ENCODE data around the gene LIN9. TPM values are rescaled to one million over a fixed set of nuclear protein-coding genes. Genes with fewer than 3 reads are reported as not detected.
"Not testable (repeated sequence)": the region's sequence is repeated elsewhere in the genome, so short reads cannot be mapped to it uniquely, and the experiment has no call there.

LIN9 gene
- total RNA-seq, 2 donors from 2014 or later, result 3.5 to 7.1 TPM

DNA sequence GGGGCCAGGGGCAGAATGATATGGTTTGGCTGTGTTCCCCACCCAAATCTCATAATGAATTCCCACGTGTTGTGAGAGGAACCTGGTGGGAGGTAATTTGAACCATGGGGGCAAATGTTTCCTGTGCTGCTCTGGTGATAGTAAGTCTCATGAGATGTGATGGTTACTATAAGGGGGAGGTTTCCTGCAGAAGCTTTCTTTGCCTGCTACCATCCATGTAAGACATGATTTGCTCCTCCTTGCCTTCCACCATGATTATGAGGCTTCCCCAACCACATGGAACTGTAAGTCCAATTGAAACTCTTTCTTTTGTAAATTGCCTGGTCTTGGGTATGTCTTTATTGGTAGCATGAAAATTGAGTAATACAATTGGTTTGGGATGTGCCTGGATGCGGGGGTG is 33.7 kb upstream of the LIN9 start:
- intact Hi-C loops (cut with DNase I), result no loop called here
- H3K4me3 ChIP-seq, result no peak overlapping the region
- no peak for DNase-seq
- no peaks in the 10 kb centered on the region for H3K9me3 ChIP-seq
- no peaks in the 10 kb centered on the region for H3K27me3 ChIP-seq
- no peak overlapping the region for H3K27ac ChIP-seq
- no peaks in the 10 kb centered on the region for H3K4me1 ChIP-seq
- no peak overlapping the region for H3K9ac ChIP-seq (ENCODE audit: low read depth in 2 of 2, low read length in 2 of 2)
- TF ChIP-seq, protein P1, sequence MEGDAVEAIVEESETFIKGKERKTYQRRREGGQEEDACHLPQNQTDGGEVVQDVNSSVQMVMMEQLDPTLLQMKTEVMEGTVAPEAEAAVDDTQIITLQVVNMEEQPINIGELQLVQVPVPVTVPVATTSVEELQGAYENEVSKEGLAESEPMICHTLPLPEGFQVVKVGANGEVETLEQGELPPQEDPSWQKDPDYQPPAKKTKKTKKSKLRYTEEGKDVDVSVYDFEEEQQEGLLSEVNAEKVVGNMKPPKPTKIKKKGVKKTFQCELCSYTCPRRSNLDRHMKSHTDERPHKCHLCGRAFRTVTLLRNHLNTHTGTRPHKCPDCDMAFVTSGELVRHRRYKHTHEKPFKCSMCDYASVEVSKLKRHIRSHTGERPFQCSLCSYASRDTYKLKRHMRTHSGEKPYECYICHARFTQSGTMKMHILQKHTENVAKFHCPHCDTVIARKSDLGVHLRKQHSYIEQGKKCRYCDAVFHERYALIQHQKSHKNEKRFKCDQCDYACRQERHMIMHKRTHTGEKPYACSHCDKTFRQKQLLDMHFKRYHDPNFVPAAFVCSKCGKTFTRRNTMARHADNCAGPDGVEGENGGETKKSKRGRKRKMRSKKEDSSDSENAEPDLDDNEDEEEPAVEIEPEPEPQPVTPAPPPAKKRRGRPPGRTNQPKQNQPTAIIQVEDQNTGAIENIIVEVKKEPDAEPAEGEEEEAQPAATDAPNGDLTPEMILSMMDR (IDR thresholded peaks at IDR 0.05), result no peak
- H3K36me3 ChIP-seq, result no peaks in the 10 kb centered on the region

DNA sequence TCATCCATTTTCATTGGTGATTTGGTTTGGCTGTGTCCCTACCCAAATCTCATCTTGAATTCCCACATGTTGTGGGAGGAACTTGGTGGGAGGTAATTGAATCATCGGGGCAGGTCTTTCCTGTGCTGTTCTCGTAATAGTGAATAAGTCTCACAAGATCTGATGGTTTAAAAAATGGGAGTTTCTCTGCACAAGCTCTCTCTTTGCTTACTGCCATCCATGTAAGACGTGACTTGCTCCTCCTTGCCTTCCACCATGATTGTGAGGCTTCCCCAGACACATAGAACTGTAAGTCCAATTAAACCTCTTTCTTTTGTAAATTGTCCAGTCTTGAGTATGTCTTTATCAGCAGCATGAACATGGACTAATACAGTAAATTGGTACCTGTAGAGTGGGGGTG is 31.1 kb upstream of the LIN9 start:
- H3K4me1 ChIP-seq; H3K4me3 ChIP-seq; DNase-seq; H3K27me3 ChIP-seq; H3K9ac ChIP-seq (ENCODE audit: low read depth in 2 of 2, low read length in 2 of 2); H3K36me3 ChIP-seq; H3K9me3 ChIP-seq; H3K27ac ChIP-seq; intact Hi-C loops (cut with DNase I): not testable (repeated sequence)

GRCh38 chr1:226337276-226337875 is 28.4 kb upstream of the LIN9 start:
- H3K4me1 ChIP-seq, result no peaks in the 10 kb centered on the region
- no peaks in the 10 kb centered on the region for H3K27me3 ChIP-seq

DNA sequence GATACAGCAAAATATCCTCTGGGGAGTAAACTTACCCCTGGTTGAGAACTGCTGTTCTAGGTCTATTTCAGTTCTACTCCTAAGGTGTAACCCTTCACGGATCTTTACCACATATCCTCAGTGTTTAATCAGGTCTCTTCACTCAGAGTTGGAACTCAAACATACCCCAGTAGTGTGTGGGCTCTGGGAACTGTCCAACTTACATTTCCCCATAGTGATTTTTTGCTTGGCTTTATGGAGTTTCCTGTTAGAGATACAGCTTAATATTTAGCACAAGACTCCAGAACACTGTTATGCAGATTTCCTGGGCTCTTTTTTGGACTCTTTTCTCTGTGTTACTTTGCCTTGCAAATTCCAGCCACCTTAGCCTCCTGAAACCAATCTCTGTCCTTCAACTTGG is 26.7 kb upstream of the LIN9 start:
- H3K9ac ChIP-seq (ENCODE audit: low read depth in 2 of 2, low read length in 2 of 2), result no peak overlapping the region
- TF ChIP-seq, protein P1 (IDR thresholded peaks at IDR 0.05), result no peak

More at GRCh38 chr1:226337276-226337875, 28.4 kb upstream of the LIN9 start:
- H3K27ac ChIP-seq, result no peak overlapping the region
- H3K36me3 ChIP-seq, result no peaks in the 10 kb centered on the region
- H3K4me3 ChIP-seq, result no peak overlapping the region
- intact Hi-C loops (cut with DNase I), result no loop called here
- no peak for DNase-seq
- H3K9ac ChIP-seq (ENCODE audit: low read depth in 2 of 2, low read length in 2 of 2), result no peak overlapping the region
- TF ChIP-seq, protein P1 (IDR thresholded peaks at IDR 0.05), result no peak
- no peaks in the 10 kb centered on the region for H3K9me3 ChIP-seq

DNA sequence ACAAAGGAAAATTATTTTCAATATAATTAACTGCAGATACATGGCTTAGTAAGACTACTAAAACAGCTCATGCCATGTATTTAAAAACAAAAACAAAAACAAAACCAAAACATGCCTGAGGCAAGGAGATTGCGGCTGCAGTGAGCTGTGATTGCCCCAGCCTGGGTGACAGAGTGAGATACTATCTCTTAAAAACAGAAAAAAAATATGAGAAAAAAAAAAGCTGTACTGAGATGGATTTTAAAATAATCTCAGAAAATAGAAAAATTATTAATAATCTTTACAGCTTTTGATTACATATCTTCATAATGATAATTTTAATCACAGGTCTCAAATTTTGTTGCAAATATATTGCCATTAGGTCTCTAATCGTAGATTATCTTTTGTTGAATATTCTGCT is 24.0 kb upstream of the LIN9 start:
- DNase-seq, result no peak
- Histone ChIP-seq H3K27ac (no peak overlapping the region), H3K4me1 (no peaks in the 10 kb centered on the region), H3K9me3 (no peaks in the 10 kb centered on the region), H3K9ac (ENCODE audit: low read depth in 2 of 2, low read length in 2 of 2) (no peak overlapping the region), H3K36me3 (no peaks in the 10 kb centered on the region), H3K27me3 (no peaks in the 10 kb centered on the region), H3K4me3 (no peak overlapping the region)
- intact Hi-C loops (cut with DNase I), result loop anchor here (5.0 kb wide), 1 partner anchor 131 kb away; no protein-coding TSS in a partner anchor
- TF ChIP-seq, protein P1 (IDR thresholded peaks at IDR 0.05), result no peak

More for the DNA sequence above, 26.7 kb upstream of the LIN9 start:
- H3K27me3 ChIP-seq, result no peaks in the 10 kb centered on the region
- no peaks in the 10 kb centered on the region for H3K4me1 ChIP-seq
- H3K27ac ChIP-seq, result no peak overlapping the region
- no peak for DNase-seq
- no peaks in the 10 kb centered on the region for H3K36me3 ChIP-seq
- H3K9me3 ChIP-seq, result no peaks in the 10 kb centered on the region
- no peak overlapping the region for H3K4me3 ChIP-seq
- intact Hi-C loops (cut with DNase I), result no loop called here

- H3K36me3 ChIP-seq, result no peaks in the 10 kb centered on the region
- H3K27me3 ChIP-seq, result no peaks in the 10 kb centered on the region
These were observed 20.3 kb upstream of the LIN9 start for GRCh38 chr1:226329237-226329636.

More at GRCh38 chr1:226329237-226329636, 20.3 kb upstream of the LIN9 start:
- intact Hi-C loops (cut with DNase I), result no loop called here
- Histone ChIP-seq H3K27ac (no peak overlapping the region), H3K9ac (ENCODE audit: low read depth in 2 of 2, low read length in 2 of 2) (no peak overlapping the region), H3K4me1 (no peaks in the 10 kb centered on the region), H3K4me3 (no peak overlapping the region), H3K9me3 (no peaks in the 10 kb centered on the region)
- DNase-seq, result no peak
- TF ChIP-seq, protein P1 (IDR thresholded peaks at IDR 0.05), result no peak
